ENCODE results near the gene MRS2. TPM values are rescaled to one million over a fixed set of nuclear protein-coding genes. Genes with fewer than 3 reads are reported as not detected.

Gene MRS2
- polyA plus RNA-seq, 1 experiment = 19.9 TPM

DNA sequence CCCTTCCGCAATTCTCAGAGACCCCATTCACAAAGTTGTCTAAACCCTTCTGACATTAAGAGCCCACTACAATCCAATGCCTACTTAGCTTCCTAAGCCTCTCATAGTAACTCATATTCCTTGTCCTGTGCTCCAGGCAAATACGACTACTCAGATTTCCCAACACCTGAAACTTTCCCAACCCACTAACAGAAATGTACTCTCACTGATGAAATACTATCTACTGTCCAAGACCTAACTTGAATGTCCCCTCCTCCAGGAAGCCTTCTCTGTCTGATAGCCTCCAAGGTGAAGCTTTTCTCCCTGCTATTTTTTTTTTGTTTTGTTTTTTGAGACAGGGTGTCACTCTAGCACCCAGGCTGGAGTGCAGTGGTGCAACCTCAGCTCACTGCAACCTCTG is 56.2 kb downstream of the MRS2 start:
- POLR2A ChIA-PET = no interaction called here
- TF ChIP-seq, protein P1, sequence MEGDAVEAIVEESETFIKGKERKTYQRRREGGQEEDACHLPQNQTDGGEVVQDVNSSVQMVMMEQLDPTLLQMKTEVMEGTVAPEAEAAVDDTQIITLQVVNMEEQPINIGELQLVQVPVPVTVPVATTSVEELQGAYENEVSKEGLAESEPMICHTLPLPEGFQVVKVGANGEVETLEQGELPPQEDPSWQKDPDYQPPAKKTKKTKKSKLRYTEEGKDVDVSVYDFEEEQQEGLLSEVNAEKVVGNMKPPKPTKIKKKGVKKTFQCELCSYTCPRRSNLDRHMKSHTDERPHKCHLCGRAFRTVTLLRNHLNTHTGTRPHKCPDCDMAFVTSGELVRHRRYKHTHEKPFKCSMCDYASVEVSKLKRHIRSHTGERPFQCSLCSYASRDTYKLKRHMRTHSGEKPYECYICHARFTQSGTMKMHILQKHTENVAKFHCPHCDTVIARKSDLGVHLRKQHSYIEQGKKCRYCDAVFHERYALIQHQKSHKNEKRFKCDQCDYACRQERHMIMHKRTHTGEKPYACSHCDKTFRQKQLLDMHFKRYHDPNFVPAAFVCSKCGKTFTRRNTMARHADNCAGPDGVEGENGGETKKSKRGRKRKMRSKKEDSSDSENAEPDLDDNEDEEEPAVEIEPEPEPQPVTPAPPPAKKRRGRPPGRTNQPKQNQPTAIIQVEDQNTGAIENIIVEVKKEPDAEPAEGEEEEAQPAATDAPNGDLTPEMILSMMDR (IDR thresholded peaks at IDR 0.05; ENCODE audit: low read depth, low read length) = no peak

DNA sequence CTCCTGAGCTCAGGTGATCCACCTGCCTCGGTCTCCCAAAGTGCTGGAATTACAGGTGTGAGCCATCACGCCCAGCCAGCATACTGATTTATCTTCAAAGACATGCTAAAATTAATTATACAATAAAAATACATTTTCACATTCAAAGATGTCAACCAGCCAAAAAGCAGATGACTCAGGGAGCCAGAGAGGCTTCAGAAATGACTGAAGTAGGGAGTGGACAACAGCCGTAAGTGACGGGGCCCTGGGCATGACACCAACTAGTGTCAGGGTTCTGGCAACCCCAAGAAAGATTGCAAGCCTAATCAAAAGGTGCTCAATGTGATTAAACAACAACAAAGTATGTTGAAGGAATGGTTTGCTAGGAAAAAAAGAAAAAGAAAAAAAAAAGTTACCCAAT is 58.2 kb downstream of the MRS2 start:
- DNase-seq (ENCODE audit: low read depth, low spot score) = no peak
- ChIA-PET CTCF (no interaction called here), POLR2A (no interaction called here)
- TF ChIP-seq, protein P1 (IDR thresholded peaks at IDR 0.05; ENCODE audit: low read depth, low read length) = no peak
- Histone ChIP-seq H3K27me3 (ENCODE audit: control insufficient read depth, insufficient read depth, low read length) (no peaks in the 10 kb centered on the region), H3K27ac (ENCODE audit: low read depth, low read length) (no peak overlapping the region), H3K4me3 (ENCODE audit: low read depth, low read length) (no peak overlapping the region), H3K9me3 (ENCODE audit: control insufficient read depth, insufficient read depth, low read length) (no peaks in the 10 kb centered on the region)

More for the DNA sequence above, 56.2 kb downstream of the MRS2 start:
- no peak overlapping the region for H3K4me3 ChIP-seq (ENCODE audit: low read depth, low read length)
- CTCF ChIA-PET = interaction anchor here (0.9 to 2.0 kb wide), 2 partner anchors 17 to 29 kb away, joined by 4 to 5 read pairs; no protein-coding TSS in a partner anchor
- H3K27me3 ChIP-seq (ENCODE audit: control insufficient read depth, insufficient read depth, low read length) = no peaks in the 10 kb centered on the region
- H3K9me3 ChIP-seq (ENCODE audit: control insufficient read depth, insufficient read depth, low read length) = no peaks in the 10 kb centered on the region
- DNase-seq (ENCODE audit: low read depth, low spot score) = no peak
- no peak overlapping the region for H3K27ac ChIP-seq (ENCODE audit: low read depth, low read length)

- H3K9me3 ChIP-seq (ENCODE audit: control insufficient read depth, insufficient read depth, low read length) = no peaks in the 10 kb centered on the region
- H3K4me3 ChIP-seq (ENCODE audit: low read depth, low read length) = no peak overlapping the region
- ChIA-PET POLR2A (no interaction called here), CTCF (no interaction called here)
- TF ChIP-seq, protein P1 (IDR thresholded peaks at IDR 0.05; ENCODE audit: low read depth, low read length) = no peak
- no peak for DNase-seq (ENCODE audit: low read depth, low spot score)
- no peak overlapping the region for H3K27ac ChIP-seq (ENCODE audit: low read depth, low read length)
- no peaks in the 10 kb centered on the region for H3K27me3 ChIP-seq (ENCODE audit: control insufficient read depth, insufficient read depth, low read length)
Measured at GRCh38 chr6:24464253-24465038, 61.7 kb downstream of the MRS2 start.

GRCh38 chr6:24469811-24470210 is 67.1 kb downstream of the MRS2 start:
- Histone ChIP-seq H3K27me3 (ENCODE audit: control insufficient read depth, insufficient read depth, low read length) (no peaks in the 10 kb centered on the region), H3K4me3 (ENCODE audit: low read depth, low read length) (no peak overlapping the region), H3K9me3 (ENCODE audit: control insufficient read depth, insufficient read depth, low read length) (no peaks in the 10 kb centered on the region), H3K27ac (ENCODE audit: low read depth, low read length) (no peak overlapping the region)
- no peak for DNase-seq (ENCODE audit: low read depth, low spot score)
- CTCF ChIA-PET = interaction anchor here (0.8 kb wide), 1 partner anchor 26 kb away, joined by 6 read pairs; no protein-coding TSS in a partner anchor
- POLR2A ChIA-PET = no interaction called here
- TF ChIP-seq, protein P1 (IDR thresholded peaks at IDR 0.05; ENCODE audit: low read depth, low read length) = no peak

- CTCF ChIA-PET = no interaction called here
- DNase-seq (ENCODE audit: low read depth, low spot score) = no peak
- no peak overlapping the region for H3K4me3 ChIP-seq (ENCODE audit: low read depth, low read length)
- H3K27me3 ChIP-seq (ENCODE audit: control insufficient read depth, insufficient read depth, low read length) = no peaks in the 10 kb centered on the region
- H3K27ac ChIP-seq (ENCODE audit: low read depth, low read length) = no peak overlapping the region
- POLR2A ChIA-PET = no interaction called here
- no peaks in the 10 kb centered on the region for H3K9me3 ChIP-seq (ENCODE audit: control insufficient read depth, insufficient read depth, low read length)
- TF ChIP-seq, protein P1 (IDR thresholded peaks at IDR 0.05; ENCODE audit: low read depth, low read length) = no peak
Measured at GRCh38 chr6:24472181-24472580, 69.4 kb downstream of the MRS2 start.
